Activated CD8-positive, alpha-beta T cell treated with anti-CD3 and anti-CD28 coated beads for 36 hours (primary cell): Measurements from ENCODE around the gene MEIKIN. TPM values are rescaled to one million over a fixed set of nuclear protein-coding genes. Genes with fewer than 3 reads are reported as not detected.

Experiments used
- ATAC-seq: fragments of 200-7000 bp; cut with Tn5 transposase; one replicate; pipeline ENCODE4 v1.10.0; 2021; ENCODE audit warnings: mild to moderate bottlenecking, moderate library complexity
- CTCF ChIA-PET: fragments of 350-600 bp; sonication (Branson Sonifier 250); formaldehyde crosslinking; loops from one replicate; lab custom pipeline; 2021; ENCODE audit warnings: antibody characterized with exemption; lab: Charles Lee
- POLR2A ChIA-PET: fragments of 350-600 bp; sonication (Branson Sonifier 250); formaldehyde crosslinking; loops from one replicate; lab custom pipeline; 2021; ENCODE audit warnings: antibody characterized with exemption; lab: Charles Lee
- DNase-seq: peaks from one replicate; pipeline ENCODE4 v3.0.0-alpha.2; 2020
- H3K27ac Mint-ChIP-seq: one replicate; pipeline ENCODE4 v1.8.0; 2021; ENCODE audit warnings: mild to moderate bottlenecking, mixed read lengths
- H3K27me3 Mint-ChIP-seq: one replicate; pipeline ENCODE4 v1.8.0; 2021; ENCODE audit warnings: mixed read lengths
- H3K36me3 Mint-ChIP-seq: one replicate; pipeline ENCODE4 v1.8.0; 2021; ENCODE audit warnings: low read depth, mixed read lengths
- H3K4me1 Mint-ChIP-seq: one replicate; pipeline ENCODE4 v1.8.0; 2021; ENCODE audit warnings: low read depth, mixed read lengths
- H3K4me3 Mint-ChIP-seq: one replicate; pipeline ENCODE4 v1.8.0; 2021; ENCODE audit warnings: mild to moderate bottlenecking, moderate library complexity, mixed read lengths
- H3K9me3 Mint-ChIP-seq: one replicate; pipeline ENCODE4 v1.8.0; 2021; ENCODE audit warnings: mixed read lengths
- intact Hi-C: fragments of 100-400 bp; cut with micrococcal nuclease; formaldehyde crosslinking; loops from one replicate; pipeline ENCODE4 v1.10.0; 2022
- total RNA-seq, 2 experiments: library from RNA; stranded (reverse); gene quantifications; one replicate each; pipeline ENCODE4 v1.2.3, GENCODE V29; 2021
- TF ChIP-seq, protein P1 (sequence below): fragments of 200-600 bp; IDR thresholded peaks from one replicate; pipeline ENCODE4 v1.8.0; 2022; ENCODE audit warnings: antibody characterized with exemption, mild to moderate bottlenecking

Gene MEIKIN
- total RNA-seq, 2 experiments from 2014 or later, result not detected

- Mint-ChIP-seq H3K27me3 (no peaks in the 10 kb centered on the region), H3K27ac (no peak overlapping the region), H3K4me1 (no peaks in the 10 kb centered on the region), H3K4me3 (no peak overlapping the region), H3K9me3 (no peaks in the 10 kb centered on the region), H3K36me3 (no peaks in the 10 kb centered on the region)
- no peak for ATAC-seq
- intact Hi-C loops, result no loop called here
- TF ChIP-seq, protein P1, sequence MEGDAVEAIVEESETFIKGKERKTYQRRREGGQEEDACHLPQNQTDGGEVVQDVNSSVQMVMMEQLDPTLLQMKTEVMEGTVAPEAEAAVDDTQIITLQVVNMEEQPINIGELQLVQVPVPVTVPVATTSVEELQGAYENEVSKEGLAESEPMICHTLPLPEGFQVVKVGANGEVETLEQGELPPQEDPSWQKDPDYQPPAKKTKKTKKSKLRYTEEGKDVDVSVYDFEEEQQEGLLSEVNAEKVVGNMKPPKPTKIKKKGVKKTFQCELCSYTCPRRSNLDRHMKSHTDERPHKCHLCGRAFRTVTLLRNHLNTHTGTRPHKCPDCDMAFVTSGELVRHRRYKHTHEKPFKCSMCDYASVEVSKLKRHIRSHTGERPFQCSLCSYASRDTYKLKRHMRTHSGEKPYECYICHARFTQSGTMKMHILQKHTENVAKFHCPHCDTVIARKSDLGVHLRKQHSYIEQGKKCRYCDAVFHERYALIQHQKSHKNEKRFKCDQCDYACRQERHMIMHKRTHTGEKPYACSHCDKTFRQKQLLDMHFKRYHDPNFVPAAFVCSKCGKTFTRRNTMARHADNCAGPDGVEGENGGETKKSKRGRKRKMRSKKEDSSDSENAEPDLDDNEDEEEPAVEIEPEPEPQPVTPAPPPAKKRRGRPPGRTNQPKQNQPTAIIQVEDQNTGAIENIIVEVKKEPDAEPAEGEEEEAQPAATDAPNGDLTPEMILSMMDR, result no peak
- CTCF ChIA-PET, result interaction anchor here (1.1 to 3.3 kb wide), 4 partner anchors 194 to 223 kb away, joined by 3 to 28 read pairs (median 3); no protein-coding TSS in a partner anchor
- POLR2A ChIA-PET, result interaction anchor here (0.8 kb wide), 1 partner anchor 389 kb away, joined by 3 read pairs; no protein-coding TSS in a partner anchor
- no peak for DNase-seq
These were observed 132.9 kb downstream of the MEIKIN start for GRCh38 chr5:131812371-131813160.

- POLR2A ChIA-PET, result interaction anchor here (1.1 kb wide), 1 partner anchor 252 kb away, joined by 3 read pairs; no protein-coding TSS in a partner anchor
- Mint-ChIP-seq H3K4me1 (no peaks in the 10 kb centered on the region), H3K4me3 (no peak overlapping the region), H3K27ac (no peak overlapping the region), H3K9me3 (no peaks in the 10 kb centered on the region), H3K27me3 (no peaks in the 10 kb centered on the region), H3K36me3 (no peaks in the 10 kb centered on the region)
- TF ChIP-seq, protein P1, result peak; percentile 22
- DNase-seq, result peak; percentile 28
- ATAC-seq, result no peak
- intact Hi-C loops, result loop anchor here (2.0 kb wide), 1 partner anchor 194 kb away; no protein-coding TSS in a partner anchor
- CTCF ChIA-PET, result interaction anchor here (0.9 to 3.3 kb wide), 12 partner anchors 11 to 252 kb away, joined by 3 to 28 read pairs (median 4); partner anchors contain the start of gene FNIP1
These were observed 134.8 kb downstream of the MEIKIN start for GRCh38 chr5:131810510-131811249.

- ATAC-seq (peak; percentile 97), DNase-seq (peak; percentile 99)
- Mint-ChIP-seq H3K9me3 (no peaks in the 10 kb centered on the region), H3K4me1 (peaks cover 30% of the 10 kb centered on the region), H3K27me3 (no peaks in the 10 kb centered on the region), H3K27ac (peak within 1 kb of the TSS; percentile 92), H3K4me3 (peak within 1 kb of the TSS; percentile 94), H3K36me3 (peaks cover 13% of the 10 kb centered on the region)
- ChIA-PET POLR2A (interaction anchor here (0.6 to 2.4 kb wide), 9 partner anchors 9 to 214 kb away, joined by 3 to 9 read pairs (median 3); no protein-coding TSS in a partner anchor), CTCF (interaction anchor here (1.0 to 1.9 kb wide), 6 partner anchors 13 to 208 kb away, joined by 3 to 6 read pairs (median 4); no protein-coding TSS in a partner anchor)
- TF ChIP-seq, protein P1, result no peak
- intact Hi-C loops, result loop anchor here (5.0 to 10.0 kb wide), 3 partner anchors 160 to 265 kb away; partner anchors contain the start of genes IL3 and RAPGEF6
These were observed 148.4 kb downstream of the MEIKIN start, which contains the start of gene FNIP1 for GRCh38 chr5:131796793-131797693. Gene FNIP1 (minus strand): TSS chr5:131797017. CDS start chr5:131796921, 96 bp downstream.
